GM19351 (cell line): Measurements from ENCODE around the gene NFE2L2.
A peak's percentile ranks its signal among the peaks of the same experiment; 100 is the strongest.
"Not testable (repeated sequence)": the region's sequence is repeated elsewhere in the genome, so short reads cannot be mapped to it uniquely, and the experiment has no call there.

Source experiments
- ATAC-seq: cut with Tn5 transposase; IDR thresholded peaks from one replicate; pipeline ENCODE4 v1.9.1; 2021; ENCODE audit warnings: mild to moderate bottlenecking, moderate library complexity; ENCODE audit not compliant: unreplicated experiment

NFE2L2 gene

DNA sequence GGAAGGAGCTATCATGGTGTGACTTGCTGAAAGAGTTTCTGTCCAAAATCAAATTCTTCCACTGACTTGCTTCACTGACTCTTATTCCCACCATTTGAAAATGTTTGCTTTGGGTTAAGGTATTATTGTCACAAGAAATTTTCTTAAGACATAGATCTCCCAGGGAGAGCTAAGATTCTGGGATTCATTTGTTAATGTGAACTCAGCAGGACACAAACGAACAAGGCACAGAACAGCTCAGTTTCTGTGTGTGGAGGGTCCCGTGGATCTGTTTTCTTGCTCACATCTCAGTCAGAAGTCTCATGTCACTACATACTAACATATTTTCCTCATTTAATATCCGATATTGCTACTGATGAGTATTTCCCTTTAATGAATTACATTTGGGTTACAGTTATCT is 60.1 kb downstream of the NFE2L2 start:
- no peak for ATAC-seq

DNA sequence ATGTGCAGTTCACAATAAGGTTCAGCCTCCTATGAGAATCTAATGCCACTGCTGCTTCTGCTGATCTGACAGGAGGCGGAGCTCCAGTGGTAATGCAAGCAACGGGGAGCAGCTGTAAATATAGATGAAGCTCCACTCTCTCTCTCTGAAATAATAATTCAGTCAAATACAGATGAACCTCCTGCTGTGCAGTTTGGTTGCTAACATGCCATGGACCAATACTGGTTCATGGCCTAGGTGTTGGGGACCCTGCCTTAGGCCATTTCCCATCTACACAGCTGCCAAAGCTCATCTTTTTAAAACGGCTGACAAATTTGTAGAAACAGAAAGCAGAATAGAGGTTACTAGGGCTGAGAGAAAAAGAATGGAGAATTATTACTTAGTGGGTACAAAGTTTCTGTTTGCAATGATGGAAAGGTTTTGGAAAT is 62.6 kb downstream of the NFE2L2 start:
- no peak for ATAC-seq

DNA sequence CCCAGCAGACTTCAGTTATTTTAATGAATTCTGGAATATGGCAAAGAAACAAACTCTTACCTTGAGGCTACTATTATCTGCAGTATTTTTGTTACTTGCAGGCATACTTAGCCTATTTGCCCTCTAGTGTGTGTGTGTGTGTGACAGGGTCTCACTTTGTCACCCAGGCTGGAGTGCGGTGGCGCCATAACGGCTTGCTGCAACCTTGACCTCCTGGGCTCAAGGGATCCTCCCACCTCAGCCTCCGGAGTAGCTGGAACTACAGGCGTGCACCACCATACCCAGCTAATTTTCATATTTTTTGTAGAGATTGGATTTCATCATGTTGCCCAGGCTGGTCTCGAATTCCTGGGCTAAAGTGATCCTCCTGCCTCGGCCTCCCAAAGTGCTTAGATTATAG is 64.1 kb downstream of the NFE2L2 start:
- not testable (repeated sequence) for ATAC-seq

DNA sequence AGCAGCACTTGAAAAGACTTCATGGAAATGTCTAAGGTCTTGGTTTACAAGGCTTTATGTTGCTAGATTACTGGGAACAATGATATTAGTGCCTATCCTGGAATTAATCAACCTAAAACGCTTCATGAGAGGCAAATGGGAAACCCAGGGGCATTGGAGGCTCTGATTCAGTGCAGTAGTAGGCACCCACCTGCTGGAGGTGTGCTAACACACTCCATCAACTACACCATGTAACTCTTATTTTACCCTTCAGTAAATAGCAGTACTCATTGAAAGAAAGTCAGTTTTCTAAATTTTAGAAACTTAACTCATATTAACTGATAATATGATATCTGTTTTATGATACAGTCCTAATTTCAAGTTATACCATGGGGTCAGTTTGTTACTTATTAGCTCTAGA is 69.3 kb downstream of the NFE2L2 start:
- ATAC-seq: peak; percentile 53

DNA sequence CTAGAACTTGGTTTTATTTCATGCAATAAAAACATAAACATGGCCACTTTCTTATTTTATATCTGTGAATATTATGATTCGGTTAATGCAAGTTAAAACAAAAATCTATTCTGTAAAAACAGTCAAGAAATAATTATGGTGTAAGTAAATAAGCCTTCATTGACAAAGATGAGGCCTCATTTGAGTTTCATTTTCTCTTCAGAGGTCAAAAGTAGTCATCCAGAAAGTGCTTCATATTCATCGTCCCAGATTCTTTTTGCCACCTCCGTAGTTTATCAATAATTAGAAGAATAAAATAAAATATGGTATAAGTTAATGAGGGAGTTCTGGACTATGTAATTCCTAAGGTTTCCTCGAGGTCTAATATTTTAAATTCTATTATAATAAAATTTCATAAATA is 71.3 kb downstream of the NFE2L2 start:
- peak; percentile 76 for ATAC-seq

DNA sequence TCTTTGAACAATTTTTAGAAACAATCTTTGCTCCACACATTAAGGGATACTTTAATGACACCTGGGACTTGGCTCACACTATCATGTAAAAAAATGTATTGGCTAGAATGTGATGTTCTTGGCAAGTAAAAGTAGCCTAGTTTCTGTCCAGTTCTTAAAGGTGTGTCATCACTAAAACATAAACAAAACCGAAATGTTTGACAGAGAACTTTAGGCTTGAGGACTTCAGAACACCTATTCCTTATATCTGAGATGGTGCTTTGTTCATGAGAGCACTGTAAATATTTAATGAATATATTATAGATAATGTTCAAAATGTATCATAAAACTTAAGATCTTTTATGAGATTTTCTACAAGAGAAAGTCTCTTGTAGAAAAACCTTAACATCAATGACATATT is 71.7 kb downstream of the NFE2L2 start:
- no peak for ATAC-seq

DNA sequence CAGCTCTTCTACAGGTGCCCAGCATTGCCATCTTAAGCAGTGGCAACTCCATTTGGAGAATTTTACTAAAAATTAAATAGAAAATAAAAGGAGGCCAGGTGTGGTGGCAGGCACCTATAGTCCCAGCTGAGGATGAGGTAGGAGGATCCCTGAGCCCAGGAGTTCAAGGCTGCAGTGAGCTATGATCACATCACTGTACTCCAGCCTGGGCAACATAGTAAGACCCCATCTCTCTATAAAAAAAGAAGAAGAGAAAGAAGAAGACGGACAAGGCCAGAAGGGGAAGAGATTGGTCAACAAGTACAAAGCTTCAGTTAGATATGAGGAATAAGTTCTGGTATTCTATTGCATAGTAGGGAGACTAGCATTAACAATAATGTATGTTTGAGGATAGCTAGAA is 73.6 kb downstream of the NFE2L2 start:
- no peak for ATAC-seq

DNA sequence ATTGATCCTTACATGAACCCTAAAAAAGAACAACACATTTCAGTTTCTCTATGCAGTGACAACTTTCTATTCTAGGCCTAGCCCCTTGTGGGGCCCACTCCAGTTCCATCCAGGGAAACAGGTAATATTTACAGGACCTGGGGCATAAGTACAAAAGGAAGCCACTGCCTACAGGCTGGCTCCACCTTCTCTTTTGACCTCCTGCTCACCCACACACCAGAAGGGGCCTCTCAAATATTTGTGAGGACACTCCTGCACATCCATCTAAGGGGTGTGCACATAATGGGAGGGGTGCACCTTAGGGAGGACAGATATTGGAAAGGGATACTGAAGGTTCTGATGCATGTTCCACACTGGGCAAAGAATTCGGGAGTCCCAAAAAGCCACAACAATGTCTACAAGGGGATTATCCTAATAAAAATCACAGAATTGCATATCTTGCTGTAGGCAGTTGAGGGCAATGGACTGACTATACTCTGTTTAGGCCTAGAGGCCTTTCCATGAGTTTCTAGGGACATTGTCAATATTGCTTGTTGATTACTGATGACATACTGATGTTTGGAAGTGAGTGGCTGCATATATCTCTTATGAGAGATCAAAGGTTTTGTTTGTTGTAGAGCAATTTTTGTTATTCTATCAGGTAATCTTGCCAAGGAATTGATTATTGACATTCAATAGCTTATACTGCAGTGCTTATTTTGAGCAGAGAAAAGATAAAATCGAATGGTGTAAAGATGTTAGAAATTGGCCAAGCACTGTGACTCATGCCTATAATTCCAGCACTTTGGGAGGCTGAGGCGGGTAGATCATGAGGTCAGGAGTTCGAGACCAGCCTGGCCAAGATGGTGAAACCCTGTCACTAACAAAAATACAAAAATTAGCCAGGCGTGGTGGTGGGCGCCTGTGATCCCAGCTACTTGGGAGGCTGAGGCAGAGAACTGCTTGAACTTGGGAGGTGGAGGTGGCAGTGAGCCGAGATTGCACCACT is 75.8 kb downstream of the NFE2L2 start:
- no peak for ATAC-seq

DNA sequence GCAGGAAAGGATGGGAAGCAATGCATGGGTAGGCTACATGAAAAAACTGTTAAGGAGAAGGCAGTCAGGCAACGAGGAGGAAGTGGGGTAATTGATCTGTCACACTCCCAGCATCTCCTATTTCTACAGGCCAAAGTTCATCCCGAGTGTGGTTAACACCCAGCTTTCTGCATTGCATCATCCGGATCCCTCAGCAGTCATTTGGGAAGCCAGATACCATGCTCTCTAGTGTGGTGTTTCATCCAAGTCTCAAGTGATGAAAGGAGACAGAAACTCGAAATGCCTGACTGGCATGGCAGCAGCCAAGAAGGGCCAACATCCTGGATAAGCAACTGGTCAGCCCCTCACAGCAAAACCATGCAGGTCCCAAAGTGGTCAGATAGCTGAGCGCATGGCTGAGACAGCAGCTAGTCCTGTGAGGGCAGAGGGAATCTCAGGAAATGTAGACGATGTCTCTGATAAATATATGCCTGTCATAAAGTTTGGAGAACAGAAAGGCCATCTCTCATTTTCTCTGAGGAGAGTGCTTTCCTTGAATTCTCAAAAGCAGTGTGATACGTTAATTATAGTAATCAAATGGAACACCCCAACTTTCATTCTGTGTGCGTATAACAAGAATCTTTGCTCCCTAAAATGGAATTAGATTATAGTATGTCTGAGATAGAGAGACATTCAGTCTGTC is 76.8 kb downstream of the NFE2L2 start:
- no peak for ATAC-seq

DNA sequence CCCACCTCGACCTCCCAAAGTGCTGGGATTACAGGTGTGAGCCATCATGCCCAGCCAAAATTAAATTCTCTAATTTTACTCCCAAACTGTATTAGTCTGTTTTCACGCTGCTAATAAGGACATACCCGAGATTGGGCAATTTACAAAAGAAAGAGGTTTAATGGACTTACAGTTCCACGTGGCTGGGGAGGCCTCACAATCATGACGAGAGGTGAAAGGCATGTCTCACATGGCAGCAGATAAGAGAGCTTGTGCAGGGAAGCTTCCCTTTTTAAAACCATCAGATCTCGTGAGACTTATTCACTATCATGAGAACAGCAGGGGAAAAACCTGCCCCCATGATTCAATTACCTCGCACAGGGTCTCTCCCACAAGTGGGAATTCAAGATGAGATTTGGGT is 78.5 kb downstream of the NFE2L2 start:
- not testable (repeated sequence) for ATAC-seq

DNA sequence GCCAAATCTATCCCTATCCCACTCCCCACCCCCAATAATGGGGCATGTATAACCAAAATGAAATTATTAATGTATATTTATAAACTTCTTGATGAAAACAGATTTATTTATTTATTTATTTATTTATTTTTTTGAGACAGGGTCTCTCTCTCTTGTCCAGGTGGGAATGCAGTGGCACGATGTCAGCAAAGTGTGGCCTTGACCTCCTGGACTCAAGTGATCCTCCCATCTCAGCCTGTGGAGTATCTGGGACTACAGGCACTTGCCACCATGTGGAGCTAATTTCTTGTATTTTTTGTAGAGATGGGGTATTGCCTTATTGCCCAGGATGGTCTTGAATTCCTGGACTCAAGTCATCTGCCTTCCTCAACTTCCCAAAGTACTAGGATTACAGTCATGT is 79.9 kb downstream of the NFE2L2 start:
- ATAC-seq: no peak

DNA sequence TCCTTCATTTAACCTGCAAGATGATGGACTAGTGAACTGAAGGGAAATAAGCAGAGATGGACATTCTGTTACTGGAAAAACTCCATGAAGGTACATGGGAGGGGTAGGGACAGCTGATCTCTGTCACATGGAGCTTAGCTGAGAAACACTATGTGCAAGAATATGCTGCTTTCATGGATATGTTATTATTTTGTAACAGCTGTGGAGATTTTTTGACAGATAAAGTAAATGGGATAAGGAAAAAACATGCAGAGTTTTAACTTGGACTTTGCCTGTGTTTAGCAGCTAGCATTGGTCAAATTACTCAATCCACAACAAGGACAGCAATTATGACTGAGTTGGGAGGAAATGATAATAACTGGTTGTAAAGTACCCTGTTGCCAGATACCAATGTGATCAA is 80.7 kb downstream of the NFE2L2 start:
- no peak for ATAC-seq
